ENCODE results near the gene HK2. TPM values are rescaled to one million over a fixed set of nuclear protein-coding genes. Genes with fewer than 3 reads are reported as not detected.
A peak's percentile ranks its signal among the peaks of the same experiment; 100 is the strongest.

The HK2 gene
- total RNA-seq, 2 donors from 2014 or later: 21.5 to 31.5 TPM

GRCh38 chr2:74915743-74916142 lies 81.8 kb downstream of the HK2 start:
- Histone ChIP-seq H3K9me3 (ENCODE audit: control insufficient read depth, low read length) (no peaks in the 10 kb centered on the region), H3K27me3 (ENCODE audit: control insufficient read depth, insufficient read depth, low read length, poor library complexity, severe bottlenecking) (peaks cover 6% of the 10 kb centered on the region), H3K9ac (ENCODE audit: extremely low read depth, low read length, poor library complexity, severe bottlenecking) (no peak overlapping the region), H3K36me3 (ENCODE audit: control insufficient read depth, insufficient read depth, low read length) (no peaks in the 10 kb centered on the region), H3K4me1 (ENCODE audit: control insufficient read depth, insufficient read depth, low read length) (no peaks in the 10 kb centered on the region), H3K27ac (ENCODE audit: low read depth, low read length) (no peak overlapping the region), H3K4me3 (ENCODE audit: low read length) (no peak overlapping the region)
- Mint-ChIP-seq H3K27ac (no peak overlapping the region), H3K4me1 (peaks cover 3% of the 10 kb centered on the region), H3K9me3 (no peaks in the 10 kb centered on the region), H3K27me3 (ENCODE audit: insufficient read depth) (peaks cover 15% of the 10 kb centered on the region), H3K4me3 (no peak overlapping the region), H3K36me3 (ENCODE audit: low read depth) (no peaks in the 10 kb centered on the region)
- no peak for DNase-seq
- TF ChIP-seq CTCF (conservative IDR thresholded peaks at IDR 0.05): no peak
- 89 to 92% methylated on average over 2 to 4 of the region's 4 CpGs for WGBS, 2 experiments (ENCODE audit: insufficient coverage in 1 of 2, insufficient read length in 1 of 2)

GRCh38 chr2:74916394-74916793 lies 82.5 kb downstream of the HK2 start:
- Histone ChIP-seq H3K36me3 (ENCODE audit: control insufficient read depth, insufficient read depth, low read length) (no peaks in the 10 kb centered on the region), H3K4me1 (ENCODE audit: control insufficient read depth, insufficient read depth, low read length) (no peaks in the 10 kb centered on the region), H3K9me3 (ENCODE audit: control insufficient read depth, low read length) (no peaks in the 10 kb centered on the region), H3K27me3 (ENCODE audit: control insufficient read depth, insufficient read depth, low read length, poor library complexity, severe bottlenecking) (peaks cover 11% of the 10 kb centered on the region), H3K9ac (ENCODE audit: extremely low read depth, low read length, poor library complexity, severe bottlenecking) (no peak overlapping the region), H3K27ac (ENCODE audit: low read depth, low read length) (no peak overlapping the region), H3K4me3 (ENCODE audit: low read length) (no peak overlapping the region)
- no peak overlapping the region for H3K27ac Mint-ChIP-seq
- H3K36me3 Mint-ChIP-seq (ENCODE audit: low read depth): no peaks in the 10 kb centered on the region
- 85 to 100% methylated on average over 2 of the region's 2 CpGs for WGBS, 2 experiments (ENCODE audit: insufficient coverage in 1 of 2, insufficient read length in 1 of 2)
- peaks cover 3% of the 10 kb centered on the region for H3K4me1 Mint-ChIP-seq
- peaks cover 2% of the 10 kb centered on the region for H3K9me3 Mint-ChIP-seq
- no peak overlapping the region for H3K4me3 Mint-ChIP-seq
- peaks cover 15% of the 10 kb centered on the region for H3K27me3 Mint-ChIP-seq (ENCODE audit: insufficient read depth)
- TF ChIP-seq CTCF (conservative IDR thresholded peaks at IDR 0.05): no peak
- DNase-seq: no peak

GRCh38 chr2:74917702-74918619 lies 84.0 kb downstream of the HK2 start:
- no peak for DNase-seq
- Histone ChIP-seq H3K4me1 (ENCODE audit: control insufficient read depth, insufficient read depth, low read length) (no peaks in the 10 kb centered on the region), H3K9ac (ENCODE audit: extremely low read depth, low read length, poor library complexity, severe bottlenecking) (no peak overlapping the region), H3K4me3 (ENCODE audit: low read length) (no peak overlapping the region), H3K9me3 (ENCODE audit: control insufficient read depth, low read length) (no peaks in the 10 kb centered on the region), H3K27ac (ENCODE audit: low read depth, low read length) (no peak overlapping the region), H3K36me3 (ENCODE audit: control insufficient read depth, insufficient read depth, low read length) (no peaks in the 10 kb centered on the region), H3K27me3 (ENCODE audit: control insufficient read depth, insufficient read depth, low read length, poor library complexity, severe bottlenecking) (peaks cover 11% of the 10 kb centered on the region)
- peak; percentile 57 for TF ChIP-seq CTCF (conservative IDR thresholded peaks at IDR 0.05)
- Mint-ChIP-seq H3K27me3 (ENCODE audit: insufficient read depth) (peaks cover 8% of the 10 kb centered on the region), H3K9me3 (peaks cover 3% of the 10 kb centered on the region), H3K4me3 (no peak overlapping the region), H3K27ac (no peak overlapping the region), H3K36me3 (ENCODE audit: low read depth) (no peaks in the 10 kb centered on the region), H3K4me1 (peaks cover 3% of the 10 kb centered on the region)
- whole genome bisulfite sequencing, 2 experiments (ENCODE audit: insufficient coverage in 1 of 2, insufficient read length in 1 of 2): 85 to 88% methylated on average over 15 to 20 of the region's 20 CpGs

Data from endodermal cell (in vitro differentiated cells).